Chondrocyte (in vitro differentiated cells): ENCODE results near the gene P2RX6. TPM values are rescaled to one million over a fixed set of nuclear protein-coding genes. Genes with fewer than 3 reads are reported as not detected.

Experiments used
- DNase-seq: peaks from one replicate; pipeline ENCODE4 v3.0.0; 2021; ENCODE audit warnings: mixed read lengths, low spot score
- H3K27ac Mint-ChIP-seq: one replicate; pipeline ENCODE4 v1.8.0; 2021; ENCODE audit warnings: mild to moderate bottlenecking, moderate library complexity, mixed read lengths; ENCODE audit not compliant: unreplicated experiment
- H3K27me3 Mint-ChIP-seq: 2 replicates; pipeline ENCODE4 v1.8.0; 2021; ENCODE audit warnings: low read depth, mixed read lengths
- H3K36me3 Mint-ChIP-seq: 2 replicates; pipeline ENCODE4 v1.8.0; 2021; ENCODE audit warnings: low read depth, mixed read lengths
- H3K4me1 Mint-ChIP-seq: 2 replicates; pipeline ENCODE4 v1.8.0; 2021; ENCODE audit warnings: low read depth, mild to moderate bottlenecking, mixed read lengths
- H3K4me3 Mint-ChIP-seq: one replicate; pipeline ENCODE4 v1.8.0; 2021; ENCODE audit warnings: mild to moderate bottlenecking, moderate library complexity, mixed read lengths; ENCODE audit not compliant: unreplicated experiment
- H3K9me3 Mint-ChIP-seq: 2 replicates; pipeline ENCODE4 v1.8.0; 2021; ENCODE audit warnings: low read depth, mixed read lengths
- CTCF ChIP-seq: fragments of 200-600 bp; sonication (generic); IDR thresholded peaks from 2 replicates; pipeline ENCODE4 v1.5.0; 2021; ENCODE audit warnings: antibody characterized with exemption, mild to moderate bottlenecking, moderate library complexity
- total RNA-seq: library from RNA; stranded (reverse); gene quantifications from 3 replicates; pipeline ENCODE4 v1.2.1, GENCODE V29; 2021

The P2RX6 gene
- total RNA-seq, 1 donor from 2014 or later = 2.1 TPM

DNA sequence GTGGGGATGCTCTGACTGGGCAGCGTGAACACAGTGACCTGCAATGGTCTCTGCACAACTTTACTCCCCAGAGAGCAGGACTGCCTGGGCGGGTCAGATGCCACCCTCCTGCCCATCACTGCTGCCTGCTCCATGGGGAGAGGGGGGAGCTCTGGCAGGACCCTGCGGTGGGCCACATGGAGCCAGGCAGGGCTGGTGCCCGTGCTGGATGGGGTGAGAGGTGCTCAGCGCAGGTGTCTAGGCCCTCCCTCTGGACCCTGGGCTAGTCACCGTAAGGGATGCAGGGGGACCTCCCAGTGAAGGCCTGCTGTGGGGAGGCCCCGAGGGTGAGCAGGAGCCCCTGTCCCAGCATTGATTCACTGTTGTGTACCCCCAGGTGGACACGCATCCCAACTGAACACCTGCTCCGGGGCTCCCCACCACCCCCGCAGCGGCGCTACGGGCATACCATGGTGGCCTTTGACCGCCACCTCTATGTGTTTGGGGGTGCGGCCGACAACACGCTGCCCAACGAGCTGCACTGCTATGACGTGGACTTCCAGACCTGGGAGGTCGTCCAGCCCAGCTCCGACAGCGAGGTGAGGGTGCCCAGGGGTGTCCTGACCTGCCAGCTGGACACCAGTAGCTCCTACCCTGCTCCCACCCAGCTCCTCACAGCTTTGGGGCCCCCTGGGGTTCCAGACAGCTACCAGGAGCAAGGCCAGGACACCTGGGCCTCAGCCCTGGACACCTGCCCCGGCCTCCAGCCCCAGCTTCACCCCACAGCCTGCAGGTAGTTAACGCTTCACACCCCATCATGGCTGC is 23.5 kb upstream of the P2RX6 start:
- Mint-ChIP-seq H3K27ac (no peak overlapping the region), H3K9me3 (no peaks in the 10 kb centered on the region), H3K36me3 (peaks cover 8% of the 10 kb centered on the region), H3K4me1 (no peaks in the 10 kb centered on the region), H3K4me3 (no peak overlapping the region), H3K27me3 (no peaks in the 10 kb centered on the region)
- DNase-seq = no peak
- no peak for TF ChIP-seq CTCF

DNA sequence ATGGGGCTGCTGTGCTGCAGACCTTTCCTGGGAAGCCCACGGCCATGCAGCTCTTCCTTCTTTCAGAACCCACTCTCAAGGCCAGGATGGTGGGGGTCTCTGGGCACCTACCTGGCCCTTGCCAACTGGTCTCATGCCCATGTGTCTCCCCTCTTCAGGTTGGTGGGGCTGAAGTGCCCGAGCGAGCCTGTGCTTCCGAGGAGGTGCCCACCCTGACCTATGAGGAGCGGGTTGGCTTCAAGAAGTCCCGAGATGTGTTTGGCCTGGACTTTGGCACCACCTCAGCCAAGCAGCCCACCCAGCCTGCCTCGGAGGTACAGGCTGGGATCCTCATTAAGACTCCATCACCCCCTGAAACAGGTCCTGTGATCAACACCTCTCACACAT is 22.9 kb upstream of the P2RX6 start:
- DNase-seq = no peak
- peaks cover 5% of the 10 kb centered on the region for H3K36me3 Mint-ChIP-seq
- H3K4me1 Mint-ChIP-seq = no peaks in the 10 kb centered on the region
- no peaks in the 10 kb centered on the region for H3K27me3 Mint-ChIP-seq
- no peaks in the 10 kb centered on the region for H3K9me3 Mint-ChIP-seq
- H3K27ac Mint-ChIP-seq = no peak overlapping the region
- no peak overlapping the region for H3K4me3 Mint-ChIP-seq
- TF ChIP-seq CTCF = no peak

DNA sequence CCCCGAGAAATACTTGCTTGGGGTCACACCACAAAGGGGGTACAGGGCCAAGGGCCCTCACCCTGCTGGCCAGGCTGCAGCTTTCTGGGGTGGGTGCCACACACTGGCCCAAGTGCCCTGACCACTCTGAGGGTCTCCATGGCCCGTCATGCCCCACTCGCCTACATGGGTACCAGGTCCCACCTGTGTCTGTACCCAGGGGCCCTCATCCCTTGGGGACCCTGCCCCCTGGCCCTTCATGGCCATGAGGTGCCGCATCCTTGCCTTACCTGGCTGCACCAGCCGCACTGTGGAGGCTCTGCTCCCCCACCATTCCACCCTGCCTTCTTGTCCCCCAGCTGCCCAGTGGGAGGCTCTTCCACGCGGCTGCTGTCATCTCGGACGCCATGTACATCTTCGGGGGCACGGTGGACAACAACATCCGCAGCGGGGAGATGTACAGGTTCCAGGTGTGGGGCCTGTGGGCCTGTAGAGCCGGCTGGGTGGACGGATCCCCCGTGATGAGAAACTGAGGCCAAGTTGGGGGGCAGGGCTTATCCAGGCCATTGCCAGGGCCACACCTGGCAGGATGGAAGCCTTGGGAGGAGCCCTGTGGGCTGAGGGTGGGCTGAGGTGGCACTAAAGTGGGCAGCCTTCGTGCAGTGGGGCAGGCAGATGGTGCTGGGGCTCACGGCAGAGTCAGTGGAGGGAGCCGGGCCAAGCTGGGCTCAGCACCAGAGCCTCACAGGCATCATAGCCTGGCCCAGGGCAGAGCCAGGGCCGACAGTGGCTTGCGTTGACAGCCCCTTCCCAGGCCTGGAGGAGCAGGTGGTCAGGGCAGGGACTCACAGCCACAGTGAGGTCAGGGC is 22.3 kb upstream of the P2RX6 start:
- no peak overlapping the region for H3K27ac Mint-ChIP-seq
- no peak overlapping the region for H3K4me3 Mint-ChIP-seq
- TF ChIP-seq CTCF = no peak
- peak; percentile 87 for DNase-seq
- H3K4me1 Mint-ChIP-seq = no peaks in the 10 kb centered on the region
- H3K9me3 Mint-ChIP-seq = no peaks in the 10 kb centered on the region
- H3K36me3 Mint-ChIP-seq = peaks cover 5% of the 10 kb centered on the region
- H3K27me3 Mint-ChIP-seq = no peaks in the 10 kb centered on the region

GRCh38 chr22:20993304-20994127 is 21.4 kb upstream of the P2RX6 start:
- Mint-ChIP-seq H3K27me3 (no peaks in the 10 kb centered on the region), H3K4me3 (no peak overlapping the region), H3K9me3 (no peaks in the 10 kb centered on the region), H3K27ac (no peak overlapping the region), H3K4me1 (no peaks in the 10 kb centered on the region), H3K36me3 (peaks cover 5% of the 10 kb centered on the region)
- DNase-seq = peak; percentile 91
- no peak for TF ChIP-seq CTCF
